IMR-90 (cell line): ENCODE data around the gene ZBTB39. TPM values are rescaled to one million over a fixed set of nuclear protein-coding genes. Genes with fewer than 3 reads are reported as not detected.

Experiments used
- ATAC-seq: fragments of 200-7000 bp; cut with Tn5 transposase; 2 replicates; pipeline ENCODE4 v1.9.1; 2020; ENCODE audit warnings: low read depth, mild to moderate bottlenecking, moderate library complexity
- BruUV-seq: library from RNA; stranded (reverse); fragments of 400-500 nt; replicated peaks from 2 replicates; lab custom pipeline; 2021; lab: Mats Ljungman, UMichigan
- CTCF ChIA-PET: fragments of 300-600 bp; formaldehyde crosslinking; extraction: SDS; loops from one replicate; lab custom pipeline; 2021; ENCODE audit warnings: antibody characterized with exemption; lab: Yijun Ruan, JAX
- POLR2A ChIA-PET: fragments of 300-600 bp; sonication (Branson Sonifier 250); formaldehyde crosslinking; loops from one replicate; lab custom pipeline; 2022; ENCODE audit warnings: antibody characterized with exemption; ENCODE audit not compliant: unreplicated experiment; lab: Charles Lee
- DNase-seq: peaks from one replicate; pipeline ENCODE4 v3.0.0; 2013
- H2AFZ ChIP-seq: replicated peaks from 2 replicates; pipeline ENCODE3; 2013; ENCODE audit warnings: low read length, mild to moderate bottlenecking; ENCODE audit not compliant: poor library complexity
- H2AK5ac ChIP-seq: 2 replicates; pipeline ENCODE4 v1.6.1; 2013; ENCODE audit warnings: low read depth, low read length, inconsistent platforms
- H2AK9ac ChIP-seq: replicated peaks from 2 replicates; pipeline ENCODE3; 2013; ENCODE audit warnings: mild to moderate bottlenecking, low read depth, low read length, moderate library complexity; ENCODE audit not compliant: poor library complexity
- H2BK120ac ChIP-seq: 2 replicates; pipeline ENCODE4 v1.6.1; 2013; ENCODE audit warnings: low read depth, low read length, inconsistent platforms
- H2BK15ac ChIP-seq: 3 replicates; pipeline ENCODE4 v1.6.1; 2013; ENCODE audit warnings: low read depth, low read length, inconsistent platforms
- H2BK20ac ChIP-seq: 2 replicates; pipeline ENCODE4 v1.6.1; 2013; ENCODE audit warnings: low read depth, mild to moderate bottlenecking, inconsistent platforms, low read length, moderate library complexity
- H2BK5ac ChIP-seq: 2 replicates; pipeline ENCODE4 v1.6.1; 2013; ENCODE audit warnings: mild to moderate bottlenecking, low read depth, low read length, inconsistent platforms; ENCODE audit not compliant: poor library complexity, severe bottlenecking
- H3K14ac ChIP-seq: replicated peaks from 2 replicates; pipeline ENCODE4 v1.6.1; 2013; ENCODE audit warnings: low read depth, low read length, inconsistent platforms
- H3K18ac ChIP-seq: 2 replicates; pipeline ENCODE4 v1.6.1; 2013; ENCODE audit warnings: low read depth, low read length, control low read depth
- H3K23ac ChIP-seq: 2 replicates; pipeline ENCODE4 v1.6.1; 2013; ENCODE audit warnings: low read depth, low read length, inconsistent platforms
- H3K27ac ChIP-seq: 2 replicates; pipeline ENCODE4 v1.5.1; 2013; ENCODE audit warnings: mild to moderate bottlenecking, control low read depth, low read length; ENCODE audit not compliant: insufficient read depth
- H3K27me3 ChIP-seq: 2 replicates; pipeline ENCODE4 v1.6.1; 2013; ENCODE audit warnings: low read length; ENCODE audit not compliant: control insufficient read depth, insufficient read depth
- H3K36me3 ChIP-seq: 2 replicates; pipeline ENCODE4 v1.6.1; 2013; ENCODE audit warnings: low read length, mixed read lengths; ENCODE audit not compliant: control insufficient read depth, insufficient read depth
- H3K4ac ChIP-seq: 2 replicates; pipeline ENCODE4 v1.6.1; 2013; ENCODE audit warnings: low read depth, low read length, inconsistent platforms
- H3K4me1 ChIP-seq: 2 replicates; pipeline ENCODE4 v1.6.1; 2013; ENCODE audit warnings: low read length, mixed read lengths; ENCODE audit not compliant: control insufficient read depth, insufficient read depth
- H3K4me2 ChIP-seq: 2 replicates; pipeline ENCODE4 v1.6.1; 2013; ENCODE audit warnings: low read depth, mild to moderate bottlenecking, control low read depth, low read length, moderate library complexity
- H3K4me3 ChIP-seq: 2 replicates; pipeline ENCODE4 v1.5.1; 2013; ENCODE audit warnings: low read depth, mild to moderate bottlenecking, control low read depth, low read length, moderate library complexity; ENCODE audit not compliant: insufficient read depth
- H3K56ac ChIP-seq: 2 replicates; pipeline ENCODE4 v1.6.1; 2013; ENCODE audit warnings: low read length, inconsistent platforms; ENCODE audit not compliant: insufficient read depth; ENCODE audit errors: extremely low read depth
- H3K79me1 ChIP-seq, 2 experiments: 2 replicates each; pipeline ENCODE4 v1.6.1; 2013; ENCODE audit warnings: low read length in 2 of 2, inconsistent platforms in 1 of 2, low read depth in 1 of 2
- H3K9ac ChIP-seq: 2 replicates; pipeline ENCODE4 v1.6.1; 2013; ENCODE audit warnings: low read depth, low read length, control low read depth
- H3K9me1 ChIP-seq: 2 replicates; pipeline ENCODE4 v1.6.1; 2013; ENCODE audit warnings: low read length, inconsistent platforms; ENCODE audit not compliant: insufficient read depth
- H3K9me3 ChIP-seq: 2 replicates; pipeline ENCODE4 v1.6.1; 2013; ENCODE audit warnings: low read length; ENCODE audit not compliant: control insufficient read depth, insufficient read depth
- H4K20me1 ChIP-seq: 2 replicates; pipeline ENCODE4 v1.6.1; 2013; ENCODE audit warnings: low read length, inconsistent platforms; ENCODE audit not compliant: insufficient read depth
- H4K5ac ChIP-seq: 2 replicates; pipeline ENCODE4 v1.6.1; 2013; ENCODE audit warnings: mild to moderate bottlenecking, low read depth, low read length, control low read depth
- H4K8ac ChIP-seq, 2 experiments: 2 replicates each; pipeline ENCODE4 v1.6.1; 2013; ENCODE audit warnings: low read depth in 2 of 2, low read length in 2 of 2, control low read depth in 1 of 2, inconsistent platforms in 1 of 2
- H4K91ac ChIP-seq: 2 replicates; pipeline ENCODE4 v1.6.1; 2013; ENCODE audit warnings: low read depth, low read length, inconsistent platforms; ENCODE audit not compliant: insufficient read depth
- BHLHE40 ChIP-seq: fragments of 150-350 bp; IDR thresholded peaks from 2 replicates; pipeline ENCODE4 v1.6.1; 2016; ENCODE audit warnings: mild to moderate bottlenecking, low read depth, low read length
- CEBPB ChIP-seq: IDR thresholded peaks from 2 replicates; pipeline ENCODE4 v1.6.1; 2012; ENCODE audit warnings: low read depth, low read length, improper control_type of control experiment
- CHD1 ChIP-seq: IDR thresholded peaks from 2 replicates; pipeline ENCODE4 v1.6.1; 2012; ENCODE audit warnings: low read depth, low read length, improper control_type of control experiment
- CTCF ChIP-seq: conservative IDR thresholded peaks from 2 replicates; pipeline ENCODE4 v1.5.1; 2012; ENCODE audit warnings: mild to moderate bottlenecking, low read depth, low read length, improper control_type of control experiment
- MAFK ChIP-seq: IDR thresholded peaks from 2 replicates; pipeline ENCODE4 v1.6.1; 2012; ENCODE audit warnings: low read depth, low read length, improper control_type of control experiment
- MAZ ChIP-seq: IDR thresholded peaks from 2 replicates; pipeline ENCODE4 v1.6.1; 2012; ENCODE audit warnings: low read depth, mild to moderate bottlenecking, low read length, improper control_type of control experiment, moderate library complexity, borderline replicate concordance
- MXI1 ChIP-seq: IDR thresholded peaks from 2 replicates; pipeline ENCODE4 v1.6.1; 2012; ENCODE audit warnings: low read depth, mild to moderate bottlenecking, low read length, moderate library complexity, borderline replicate concordance
- NFE2L2 ChIP-seq: fragments of 150-350 bp; IDR thresholded peaks from 2 replicates; pipeline ENCODE4 v1.6.1; 2016; ENCODE audit warnings: low read depth, mild to moderate bottlenecking, low read length
- RCOR1 ChIP-seq: IDR thresholded peaks from 2 replicates; pipeline ENCODE4 v1.6.1; 2012; ENCODE audit warnings: mild to moderate bottlenecking, low read length, improper control_type of control experiment; ENCODE audit not compliant: insufficient replicate concordance
- RFX5 ChIP-seq: IDR thresholded peaks from 2 replicates; pipeline ENCODE4 v1.8.0; 2012; ENCODE audit warnings: low read depth, mild to moderate bottlenecking, low read length, moderate library complexity
- SMC3 ChIP-seq: fragments of 150-350 bp; IDR thresholded peaks from 2 replicates; pipeline ENCODE4 v1.6.1; 2016; ENCODE audit warnings: low read depth, mild to moderate bottlenecking, antibody characterized with exemption, low read length, moderate library complexity
- USF2 ChIP-seq: fragments of 150-350 bp; IDR thresholded peaks from 2 replicates; pipeline ENCODE4 v1.6.1; 2017; ENCODE audit warnings: mild to moderate bottlenecking, antibody characterized with exemption, low read length, low read depth
- WGBS, 2 experiments: methylation state at CpG; one replicate each; pipeline versions ENCODE4 v1.1.5 to v1.1.7; 2013; ENCODE audit warnings: missing lambda C conversion rate in 2 of 2; ENCODE audit not compliant: insufficient read length in 1 of 2; ENCODE audit errors: extremely low coverage in 2 of 2; 5-methylcytosine and 5-hydroxymethylcytosine counted together
- dilution Hi-C: fragments of 300-500 bp; cut with HindIII; formaldehyde crosslinking; loops from one replicate; pipeline ENCODE4 v1.14.3; 2018; ENCODE audit warnings: low sequenced_read_pairs; ENCODE audit not compliant: unreplicated experiment
- in situ Hi-C: fragments of 300-500 bp; cut with MboI; formaldehyde crosslinking; loops from 3 replicates; pipeline ENCODE4 v1.14.3; 2019; ENCODE audit warnings: low sequenced_read_pairs, inconsistent platforms, mixed read lengths
- intact Hi-C: fragments of 100-400 bp; cut with micrococcal nuclease; formaldehyde crosslinking; loops from 2 replicates; pipeline ENCODE4 v1.10.0; 2022
- polyA plus RNA-seq, 3 experiments: library from polyadenylated mRNA; depleted of rRNA; stranded (reverse); fragments of >200 nt; gene quantifications; 2 replicates each; pipeline ENCODE4 v1.2.3, GENCODE V29; 2012; ENCODE audit warnings: low replicate concordance in 1 of 3
- total RNA-seq: library from RNA; depleted of rRNA; stranded (reverse); fragments of >200 nt; gene quantifications from 2 replicates; pipeline ENCODE4 v1.2.3, GENCODE V29; 2012
- TF ChIP-seq, protein P1 (sequence below): fragments of 150-350 bp; IDR thresholded peaks from 2 replicates; pipeline ENCODE4 v1.6.1; 2016; ENCODE audit warnings: low read depth, mild to moderate bottlenecking, low read length, moderate library complexity, borderline replicate concordance

The ZBTB39 gene
- total and polyA plus RNA-seq, 2 of the 4 experiments (the other 2 are of a cell fraction), result 4.0 to 5.2 TPM

DNA sequence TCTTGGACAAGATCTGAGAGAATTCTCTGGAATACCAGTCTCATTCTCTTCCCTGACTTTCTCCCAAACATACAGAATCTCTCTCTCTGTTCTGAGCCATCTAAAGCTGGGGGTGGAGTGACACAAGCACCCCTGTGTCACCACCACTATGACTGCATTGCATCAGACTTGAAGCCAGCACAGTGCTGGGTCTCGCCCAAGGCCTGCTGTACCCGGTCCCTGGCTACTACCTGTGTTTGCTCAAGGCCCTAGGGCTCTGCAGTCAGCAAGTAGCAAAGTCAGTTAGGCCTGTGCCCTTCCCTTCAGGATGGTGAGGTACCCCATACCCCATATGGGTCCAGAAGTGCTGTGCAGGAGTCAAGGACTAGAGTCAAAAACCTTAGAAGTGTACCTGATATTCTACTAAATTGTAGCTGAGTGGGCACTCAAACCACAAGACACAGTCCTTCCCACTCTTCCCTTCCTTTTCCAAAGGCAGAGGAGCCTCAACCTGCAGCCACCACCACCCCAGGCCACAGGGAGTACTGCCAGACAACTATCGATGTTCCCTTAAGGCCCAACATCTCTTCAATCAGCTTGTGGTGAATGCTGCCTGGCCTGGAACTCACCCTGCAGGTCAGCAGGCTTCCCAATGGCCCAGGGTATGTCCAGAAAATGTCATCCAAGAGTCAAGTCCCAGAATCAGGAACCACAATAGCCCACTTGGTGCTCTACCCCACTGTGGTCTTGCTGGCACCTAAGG, 27.8 kb downstream of the ZBTB39 start:
- no peak overlapping the region for H4K91ac ChIP-seq
- WGBS, 2 experiments, result no CpG with 5 or more reads among the region's 3 CpGs
- H3K9me3 ChIP-seq, result no peaks in the 10 kb centered on the region
- CTCF ChIA-PET, result no interaction called here
- intact Hi-C loops (no loop called here), dilution Hi-C loops (no loop called here), in situ Hi-C loops (loop anchor here (25.0 kb wide), 1 partner anchor 466 kb away; the partner anchor contains the start of gene RBMS2)
- no peak overlapping the region for H3K56ac ChIP-seq
- H4K8ac ChIP-seq, result no peak overlapping the region
- H3K4me3 ChIP-seq, result no peak overlapping the region
- H3K9ac ChIP-seq, result no peak overlapping the region
- H2AK5ac ChIP-seq, result no peak overlapping the region
- no peak overlapping the region for H3K27ac ChIP-seq
- no TSS peak for BruUV-seq
- no peak overlapping the region for H2BK5ac ChIP-seq
- no peak overlapping the region for H2AFZ ChIP-seq
- no peaks in the 10 kb centered on the region for H3K79me1 ChIP-seq
- H3K14ac ChIP-seq, result no peak overlapping the region
- H4K20me1 ChIP-seq, result no peaks in the 10 kb centered on the region
- H2BK15ac ChIP-seq, result no peak overlapping the region
- H3K4me1 ChIP-seq, result no peaks in the 10 kb centered on the region
- no peak for TF ChIP-seq BHLHE40
- TF ChIP-seq CHD1, result no peak
- TF ChIP-seq MAZ, result no peak
- TF ChIP-seq RFX5, result no peak
- TF ChIP-seq SMC3, result no peak
- TF ChIP-seq MXI1, result no peak
- no peak for TF ChIP-seq MAFK
- no peak for TF ChIP-seq CEBPB
- TF ChIP-seq RCOR1, result no peak
- TF ChIP-seq, protein P1, sequence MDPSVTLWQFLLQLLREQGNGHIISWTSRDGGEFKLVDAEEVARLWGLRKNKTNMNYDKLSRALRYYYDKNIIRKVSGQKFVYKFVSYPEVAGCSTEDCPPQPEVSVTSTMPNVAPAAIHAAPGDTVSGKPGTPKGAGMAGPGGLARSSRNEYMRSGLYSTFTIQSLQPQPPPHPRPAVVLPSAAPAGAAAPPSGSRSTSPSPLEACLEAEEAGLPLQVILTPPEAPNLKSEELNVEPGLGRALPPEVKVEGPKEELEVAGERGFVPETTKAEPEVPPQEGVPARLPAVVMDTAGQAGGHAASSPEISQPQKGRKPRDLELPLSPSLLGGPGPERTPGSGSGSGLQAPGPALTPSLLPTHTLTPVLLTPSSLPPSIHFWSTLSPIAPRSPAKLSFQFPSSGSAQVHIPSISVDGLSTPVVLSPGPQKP, result no peak
- no peak for TF ChIP-seq USF2
- TF ChIP-seq NFE2L2, result no peak
- no peak for TF ChIP-seq CTCF
- no peak overlapping the region for H3K4ac ChIP-seq
- H2BK20ac ChIP-seq, result no peak overlapping the region
- H3K9me1 ChIP-seq, result no peaks in the 10 kb centered on the region
- H3K18ac ChIP-seq, result no peak overlapping the region
- no peaks in the 10 kb centered on the region for H3K36me3 ChIP-seq
- no peak overlapping the region for H2AK9ac ChIP-seq
- no peak overlapping the region for H3K23ac ChIP-seq
- no peak overlapping the region for H4K5ac ChIP-seq
- H3K27me3 ChIP-seq, result peaks cover 5% of the 10 kb centered on the region; the same call in 1 of the 2 replicates
- ATAC-seq, result no peak
- no peak overlapping the region for H2BK120ac ChIP-seq
- POLR2A ChIA-PET, result no interaction called here
- DNase-seq, result no peak
- H3K4me2 ChIP-seq, result no peak overlapping the region
